Endothelial cell of umbilical vein (primary cell): Measurements from ENCODE around the gene TTYH3. TPM values are rescaled to one million over a fixed set of nuclear protein-coding genes. Genes with fewer than 3 reads are reported as not detected.

ENCODE experiments used
- BruUV-seq: library from RNA; stranded (reverse); fragments of 400-500 nt; replicated peaks from 2 replicates; lab custom pipeline; 2021; lab: Mats Ljungman, UMichigan
- CTCF ChIA-PET: fragments of 300-600, 350-600 bp; sonication (Branson Sonifier 250); formaldehyde crosslinking; loops from one replicate; lab custom pipeline; 2021; ENCODE audit warnings: antibody characterized with exemption, inconsistent platforms; lab: Charles Lee
- POLR2A ChIA-PET: fragments of 300-600, 350-600 bp; sonication (Branson Sonifier 250); formaldehyde crosslinking; loops from one replicate; lab custom pipeline; 2021; ENCODE audit warnings: antibody characterized with exemption, inconsistent platforms; lab: Charles Lee
- DNase-seq: peaks from one replicate; pipeline ENCODE4 v3.0.0-alpha.2; 2011; ENCODE audit warnings: low read depth, low spot score
- FAIRE-seq: peaks from 2 replicates; lab custom pipeline; 2011; peaks lifted over from hg19 to GRCh38; lab: Jason Lieb, UNC
- H2AFZ ChIP-seq: 2 replicates; pipeline ENCODE4 v1.6.0; 2012; ENCODE audit warnings: low read depth, low read length, control low read depth, inconsistent platforms
- H3K27ac ChIP-seq: 2 replicates; pipeline ENCODE4 v1.5.1; 2011; ENCODE audit warnings: low read depth, mild to moderate bottlenecking, control low read depth, low read length, moderate library complexity; ENCODE audit not compliant: insufficient read depth
- H3K27me3 ChIP-seq, 2 experiments: 2 replicates each; pipeline versions ENCODE4 v1.6.0 to v1.6.1; 2011; ENCODE audit warnings: low read length in 2 of 2, mixed read lengths in 1 of 2; ENCODE audit not compliant: control insufficient read depth in 2 of 2, insufficient read depth in 2 of 2
- H3K36me3 ChIP-seq, 2 experiments: 2 replicates in 1 of 2; 3 replicates in 1 of 2; pipeline ENCODE4 v1.5.1; 2011; ENCODE audit warnings: low read length in 2 of 2, mild to moderate bottlenecking in 1 of 2, moderate library complexity in 1 of 2; ENCODE audit not compliant: control insufficient read depth in 2 of 2, insufficient read depth in 2 of 2; ENCODE audit errors: extremely low read depth in 1 of 2
- H3K4me1 ChIP-seq: 3 replicates; pipeline ENCODE4 v1.5.1; 2011; ENCODE audit warnings: mild to moderate bottlenecking, low read length; ENCODE audit not compliant: control insufficient read depth, insufficient read depth; ENCODE audit errors: extremely low read depth
- H3K4me2 ChIP-seq: 2 replicates; pipeline ENCODE4 v1.6.1; 2011; ENCODE audit warnings: low read length, control low read depth, mixed read lengths; ENCODE audit not compliant: insufficient read depth
- H3K4me3 ChIP-seq, 3 experiments: fragments of 200-600 bp in 1 of 3; sonication (generic), shearing (Covaris generic) in 1 of 3; replicated peaks in 1 of 3; 2 replicates each; pipeline ENCODE4 v1.5.1; 2011 to 2016; ENCODE audit warnings: control low read depth in 3 of 3, low read length in 3 of 3, mild to moderate bottlenecking in 2 of 3, inconsistent platforms in 1 of 3, low read depth in 1 of 3, moderate library complexity in 1 of 3; ENCODE audit not compliant: insufficient read depth in 1 of 3
- H3K79me2 ChIP-seq: 2 replicates; pipeline ENCODE4 v1.6.0; 2012; ENCODE audit warnings: low read length, inconsistent platforms; ENCODE audit not compliant: control insufficient read depth, insufficient read depth
- H3K9ac ChIP-seq: replicated peaks from 2 replicates; pipeline ENCODE3; 2011; ENCODE audit warnings: low read length, control low read depth; ENCODE audit not compliant: insufficient read depth; ENCODE audit errors: extremely low read depth
- H3K9me1 ChIP-seq: replicated peaks from 3 replicates; pipeline ENCODE4 v1.6.0; 2011; ENCODE audit warnings: mild to moderate bottlenecking, low read length; ENCODE audit not compliant: control insufficient read depth, insufficient read depth; ENCODE audit errors: extremely low read depth
- H3K9me3 ChIP-seq: replicated peaks from 2 replicates; pipeline ENCODE4 v1.5.1; 2012; ENCODE audit warnings: low read length, inconsistent platforms; ENCODE audit not compliant: control insufficient read depth, insufficient read depth
- H4K20me1 ChIP-seq: replicated peaks from 2 replicates; pipeline ENCODE3; 2011; ENCODE audit warnings: mild to moderate bottlenecking, low read length; ENCODE audit not compliant: control insufficient read depth, insufficient read depth; ENCODE audit errors: extremely low read depth
- EZH2 ChIP-seq: IDR thresholded peaks from 2 replicates; pipeline ENCODE4 v1.6.1; 2012; ENCODE audit warnings: borderline replicate concordance, low read depth, mild to moderate bottlenecking, moderate library complexity, low read length, inconsistent platforms; ENCODE audit not compliant: severe bottlenecking
- FOS ChIP-seq: IDR thresholded peaks from 2 replicates; pipeline ENCODE4 v1.6.1; 2011; ENCODE audit warnings: mild to moderate bottlenecking, low read length, moderate library complexity, borderline replicate concordance; ENCODE audit not compliant: insufficient read depth
- GATA2 ChIP-seq: IDR thresholded peaks from 2 replicates; pipeline ENCODE4 v1.7.0; 2011; ENCODE audit warnings: low read depth, mild to moderate bottlenecking, moderate library complexity, mixed read lengths, low read length; ENCODE audit not compliant: insufficient read length, insufficient read depth
- JUN ChIP-seq: IDR thresholded peaks from 2 replicates; pipeline ENCODE4 v1.6.1; 2011; ENCODE audit warnings: borderline replicate concordance, low read depth; ENCODE audit not compliant: insufficient read length, insufficient read depth
- MYC ChIP-seq: IDR thresholded peaks from one replicate; pipeline ENCODE4 v1.6.1; 2011; ENCODE audit warnings: mild to moderate bottlenecking, low read depth, low read length
- POLR2A ChIP-seq: IDR thresholded peaks from 2 replicates; pipeline ENCODE4 v1.6.1; 2012; ENCODE audit warnings: low read depth, mild to moderate bottlenecking, control low read depth, low read length
- POLR2AphosphoS5 ChIP-seq: IDR thresholded peaks from 2 replicates; pipeline ENCODE4 v1.6.1; 2012; ENCODE audit warnings: low read depth, mild to moderate bottlenecking, control low read depth, low read length, moderate library complexity; ENCODE audit not compliant: insufficient read depth
- dilution Hi-C: fragments of 300-500 bp; cut with MboI; formaldehyde crosslinking; loops from one replicate; pipeline ENCODE4 v1.15.0; 2019; ENCODE audit warnings: low sequenced_read_pairs; ENCODE audit not compliant: extremely low pct_ligation_motif_present
- intact Hi-C: fragments of 100-400 bp; cut with micrococcal nuclease; formaldehyde crosslinking; loops from one replicate; pipeline ENCODE4 v1.10.0; 2022
- polyA plus RNA-seq, 4 experiments: library from polyadenylated mRNA; depleted of rRNA in 3 of 4; stranded (reverse) in 3 of 4; unstranded in 1 of 4; fragments of >200 nt; gene quantifications; 2 replicates each; pipeline versions ENCODE4 v1.2.1 to v1.2.3, GENCODE V29; 2011 to 2012; ENCODE audit warnings: missing spikeins in 1 of 4
- total RNA-seq: library from RNA; stranded (reverse); gene quantifications from 2 replicates; pipeline ENCODE4 v1.2.3, GENCODE V29; 2021
- TF ChIP-seq, protein P1 (sequence below): IDR thresholded peaks from 2 replicates; pipeline ENCODE4 v1.6.1; 2011; ENCODE audit not compliant: insufficient read depth, insufficient read length
- TF ChIP-seq, protein P2 (sequence below), 2 donors: IDR thresholded peaks; 1 replicate in 1 of 2; 2 replicates in 1 of 2; pipeline ENCODE4 v1.5.1; 2011; ENCODE audit warnings: low read length in 2 of 2, mild to moderate bottlenecking in 2 of 2, moderate library complexity in 2 of 2, control low read depth in 1 of 2, inconsistent platforms in 1 of 2, low read depth in 1 of 2; ENCODE audit not compliant: insufficient read depth in 1 of 2; ENCODE audit errors: extremely low read depth in 1 of 2

The TTYH3 gene
- total and polyA plus RNA-seq, 2 donors (not counting 3 experiments of a cell fraction or from before 2014, with no cell fraction given): 143 to 280 TPM

DNA sequence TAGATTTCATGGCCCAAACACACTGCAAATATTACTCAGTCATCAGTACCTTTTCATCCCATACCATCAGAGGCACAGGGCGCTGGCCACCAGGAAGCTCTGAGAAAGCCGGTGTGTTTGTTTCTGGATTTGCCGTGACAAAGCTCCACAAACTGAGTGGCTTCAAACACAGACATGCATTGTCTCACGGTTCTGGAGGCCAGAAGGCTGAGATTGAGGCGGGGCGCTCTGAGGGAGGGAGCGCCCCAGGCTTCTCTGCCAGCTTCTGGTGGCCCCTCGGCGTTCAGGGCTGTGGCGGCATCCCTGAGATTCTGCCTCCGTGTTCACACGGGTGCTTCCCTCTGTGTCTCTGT, 3.7 kb upstream of the TTYH3 start:
- dilution Hi-C loops (no loop called here), intact Hi-C loops (no loop called here)
- no TSS peak for BruUV-seq
- Histone ChIP-seq H3K4me1 (peaks cover 25% of the 10 kb centered on the region), H3K4me2 (no peak overlapping the region), H3K9me3 (no peaks in the 10 kb centered on the region), H3K9me1 (no peaks in the 10 kb centered on the region), H3K27ac (no peak overlapping the region), H3K79me2 (peaks cover 12% of the 10 kb centered on the region), H3K9ac (no peak overlapping the region), H2AFZ (no peak overlapping the region), H3K27me3 (no peaks in the 10 kb centered on the region), H3K36me3 (no peaks in the 10 kb centered on the region), H3K4me3 (no peak overlapping the region), H4K20me1 (no peaks in the 10 kb centered on the region)
- ChIA-PET CTCF (interaction anchor here (1.6 kb wide), 1 partner anchor 19 kb away, joined by 4 read pairs; no protein-coding TSS in a partner anchor), POLR2A (no interaction called here)
- DNase-seq: no peak
- no peak for FAIRE-seq
- TF ChIP-seq POLR2A (no peak), FOS (no peak), JUN (no peak), GATA2 (no peak), POLR2AphosphoS5 (no peak), EZH2 (no peak), MYC (no peak)
- TF ChIP-seq, protein P1, sequence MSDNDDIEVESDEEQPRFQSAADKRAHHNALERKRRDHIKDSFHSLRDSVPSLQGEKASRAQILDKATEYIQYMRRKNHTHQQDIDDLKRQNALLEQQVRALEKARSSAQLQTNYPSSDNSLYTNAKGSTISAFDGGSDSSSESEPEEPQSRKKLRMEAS: no peak
- TF ChIP-seq, protein P2, sequence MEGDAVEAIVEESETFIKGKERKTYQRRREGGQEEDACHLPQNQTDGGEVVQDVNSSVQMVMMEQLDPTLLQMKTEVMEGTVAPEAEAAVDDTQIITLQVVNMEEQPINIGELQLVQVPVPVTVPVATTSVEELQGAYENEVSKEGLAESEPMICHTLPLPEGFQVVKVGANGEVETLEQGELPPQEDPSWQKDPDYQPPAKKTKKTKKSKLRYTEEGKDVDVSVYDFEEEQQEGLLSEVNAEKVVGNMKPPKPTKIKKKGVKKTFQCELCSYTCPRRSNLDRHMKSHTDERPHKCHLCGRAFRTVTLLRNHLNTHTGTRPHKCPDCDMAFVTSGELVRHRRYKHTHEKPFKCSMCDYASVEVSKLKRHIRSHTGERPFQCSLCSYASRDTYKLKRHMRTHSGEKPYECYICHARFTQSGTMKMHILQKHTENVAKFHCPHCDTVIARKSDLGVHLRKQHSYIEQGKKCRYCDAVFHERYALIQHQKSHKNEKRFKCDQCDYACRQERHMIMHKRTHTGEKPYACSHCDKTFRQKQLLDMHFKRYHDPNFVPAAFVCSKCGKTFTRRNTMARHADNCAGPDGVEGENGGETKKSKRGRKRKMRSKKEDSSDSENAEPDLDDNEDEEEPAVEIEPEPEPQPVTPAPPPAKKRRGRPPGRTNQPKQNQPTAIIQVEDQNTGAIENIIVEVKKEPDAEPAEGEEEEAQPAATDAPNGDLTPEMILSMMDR (IDR thresholded peaks at IDR 0.05; ENCODE audit: extremely low read depth in 1 of 2, insufficient read depth in 1 of 2, low read depth in 1 of 2, low read length in 2 of 2): no peak
